ENCODE results near the gene PHKB.
A peak's percentile ranks its signal among the peaks of the same experiment; 100 is the strongest.

The PHKB gene

DNA sequence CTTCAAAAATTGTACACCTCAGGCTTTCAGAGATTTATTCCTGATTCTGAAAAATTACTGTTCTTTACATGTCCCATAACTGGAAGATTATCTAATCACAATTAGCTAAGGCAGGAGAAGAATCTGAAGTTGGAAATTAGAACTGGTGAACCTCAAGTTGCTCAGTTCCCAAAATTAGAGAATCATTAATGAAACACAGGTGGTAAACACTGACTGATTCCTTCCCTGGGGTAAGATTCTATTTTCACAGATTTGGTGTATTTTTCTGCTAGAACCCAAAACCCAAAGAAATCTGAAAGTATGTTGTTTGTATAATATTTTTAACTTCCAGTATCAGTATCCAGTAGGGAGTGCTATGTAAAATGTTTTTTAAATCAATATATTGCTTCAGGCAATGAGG is 25.7 kb downstream of the PHKB start:
- Histone ChIP-seq H3K4me3 (replicated peaks; ENCODE audit: insufficient read depth, low read length) (no peak overlapping the region), H3K27ac (replicated peaks) (no peak overlapping the region), H3K27me3 (ENCODE audit: insufficient read depth, poor library complexity, severe bottlenecking) (no peaks in the 10 kb centered on the region)
- TF ChIP-seq POLR2AphosphoS5 (IDR thresholded peaks at IDR 0.05; ENCODE audit: low read depth) (no peak), SPI1 (IDR thresholded peaks at IDR 0.05; ENCODE audit: borderline replicate concordance, low read depth) (no peak), GABPA (IDR thresholded peaks at IDR 0.05; ENCODE audit: low read depth) (no peak)
- TF ChIP-seq, protein P1, sequence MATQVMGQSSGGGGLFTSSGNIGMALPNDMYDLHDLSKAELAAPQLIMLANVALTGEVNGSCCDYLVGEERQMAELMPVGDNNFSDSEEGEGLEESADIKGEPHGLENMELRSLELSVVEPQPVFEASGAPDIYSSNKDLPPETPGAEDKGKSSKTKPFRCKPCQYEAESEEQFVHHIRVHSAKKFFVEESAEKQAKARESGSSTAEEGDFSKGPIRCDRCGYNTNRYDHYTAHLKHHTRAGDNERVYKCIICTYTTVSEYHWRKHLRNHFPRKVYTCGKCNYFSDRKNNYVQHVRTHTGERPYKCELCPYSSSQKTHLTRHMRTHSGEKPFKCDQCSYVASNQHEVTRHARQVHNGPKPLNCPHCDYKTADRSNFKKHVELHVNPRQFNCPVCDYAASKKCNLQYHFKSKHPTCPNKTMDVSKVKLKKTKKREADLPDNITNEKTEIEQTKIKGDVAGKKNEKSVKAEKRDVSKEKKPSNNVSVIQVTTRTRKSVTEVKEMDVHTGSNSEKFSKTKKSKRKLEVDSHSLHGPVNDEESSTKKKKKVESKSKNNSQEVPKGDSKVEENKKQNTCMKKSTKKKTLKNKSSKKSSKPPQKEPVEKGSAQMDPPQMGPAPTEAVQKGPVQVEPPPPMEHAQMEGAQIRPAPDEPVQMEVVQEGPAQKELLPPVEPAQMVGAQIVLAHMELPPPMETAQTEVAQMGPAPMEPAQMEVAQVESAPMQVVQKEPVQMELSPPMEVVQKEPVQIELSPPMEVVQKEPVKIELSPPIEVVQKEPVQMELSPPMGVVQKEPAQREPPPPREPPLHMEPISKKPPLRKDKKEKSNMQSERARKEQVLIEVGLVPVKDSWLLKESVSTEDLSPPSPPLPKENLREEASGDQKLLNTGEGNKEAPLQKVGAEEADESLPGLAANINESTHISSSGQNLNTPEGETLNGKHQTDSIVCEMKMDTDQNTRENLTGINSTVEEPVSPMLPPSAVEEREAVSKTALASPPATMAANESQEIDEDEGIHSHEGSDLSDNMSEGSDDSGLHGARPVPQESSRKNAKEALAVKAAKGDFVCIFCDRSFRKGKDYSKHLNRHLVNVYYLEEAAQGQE (IDR thresholded peaks at IDR 0.05; ENCODE audit: insufficient replicate concordance, low read depth) = no peak
- TF ChIP-seq, protein P2, sequence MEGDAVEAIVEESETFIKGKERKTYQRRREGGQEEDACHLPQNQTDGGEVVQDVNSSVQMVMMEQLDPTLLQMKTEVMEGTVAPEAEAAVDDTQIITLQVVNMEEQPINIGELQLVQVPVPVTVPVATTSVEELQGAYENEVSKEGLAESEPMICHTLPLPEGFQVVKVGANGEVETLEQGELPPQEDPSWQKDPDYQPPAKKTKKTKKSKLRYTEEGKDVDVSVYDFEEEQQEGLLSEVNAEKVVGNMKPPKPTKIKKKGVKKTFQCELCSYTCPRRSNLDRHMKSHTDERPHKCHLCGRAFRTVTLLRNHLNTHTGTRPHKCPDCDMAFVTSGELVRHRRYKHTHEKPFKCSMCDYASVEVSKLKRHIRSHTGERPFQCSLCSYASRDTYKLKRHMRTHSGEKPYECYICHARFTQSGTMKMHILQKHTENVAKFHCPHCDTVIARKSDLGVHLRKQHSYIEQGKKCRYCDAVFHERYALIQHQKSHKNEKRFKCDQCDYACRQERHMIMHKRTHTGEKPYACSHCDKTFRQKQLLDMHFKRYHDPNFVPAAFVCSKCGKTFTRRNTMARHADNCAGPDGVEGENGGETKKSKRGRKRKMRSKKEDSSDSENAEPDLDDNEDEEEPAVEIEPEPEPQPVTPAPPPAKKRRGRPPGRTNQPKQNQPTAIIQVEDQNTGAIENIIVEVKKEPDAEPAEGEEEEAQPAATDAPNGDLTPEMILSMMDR (IDR thresholded peaks at IDR 0.05; ENCODE audit: insufficient read depth, low read length) = no peak
- DNase-seq (ENCODE audit: low read depth in 1 of 2, low spot score in 1 of 2) = no peak

GRCh38 chr16:47488051-47488450 is 26.9 kb downstream of the PHKB start:
- Histone ChIP-seq H3K27me3 (ENCODE audit: insufficient read depth, poor library complexity, severe bottlenecking) (no peaks in the 10 kb centered on the region), H3K4me3 (replicated peaks; ENCODE audit: insufficient read depth, low read length) (no peak overlapping the region), H3K27ac (replicated peaks) (no peak overlapping the region)
- no peak for DNase-seq (ENCODE audit: low read depth in 1 of 2, low spot score in 1 of 2)
- TF ChIP-seq POLR2AphosphoS5 (IDR thresholded peaks at IDR 0.05; ENCODE audit: low read depth) = no peak
- TF ChIP-seq, protein P2 (IDR thresholded peaks at IDR 0.05; ENCODE audit: insufficient read depth, low read length) = no peak
- TF ChIP-seq, protein P1 (IDR thresholded peaks at IDR 0.05; ENCODE audit: insufficient replicate concordance, low read depth) = no peak
- no peak for TF ChIP-seq SPI1 (IDR thresholded peaks at IDR 0.05; ENCODE audit: borderline replicate concordance, low read depth)
- TF ChIP-seq GABPA (IDR thresholded peaks at IDR 0.05; ENCODE audit: low read depth) = no peak

GRCh38 chr16:47490471-47490870 is 29.3 kb downstream of the PHKB start:
- H3K27ac ChIP-seq (replicated peaks) = peak overlapping the region; percentile 96; the same call in 1 of the 2 replicates

More at GRCh38 chr16:47490471-47490870, 29.3 kb downstream of the PHKB start:
- TF ChIP-seq POLR2AphosphoS5 (IDR thresholded peaks at IDR 0.05; ENCODE audit: low read depth) (no peak), SPI1 (IDR thresholded peaks at IDR 0.05; ENCODE audit: borderline replicate concordance, low read depth) (no peak), GABPA (IDR thresholded peaks at IDR 0.05; ENCODE audit: low read depth) (no peak)
- TF ChIP-seq, protein P1 (IDR thresholded peaks at IDR 0.05; ENCODE audit: insufficient replicate concordance, low read depth) = no peak
- TF ChIP-seq, protein P2 (IDR thresholded peaks at IDR 0.05; ENCODE audit: insufficient read depth, low read length) = no peak
- no peaks in the 10 kb centered on the region for H3K27me3 ChIP-seq (ENCODE audit: insufficient read depth, poor library complexity, severe bottlenecking)
- DNase-seq (ENCODE audit: low read depth in 1 of 2, low spot score in 1 of 2) = no peak
- H3K4me3 ChIP-seq (replicated peaks; ENCODE audit: insufficient read depth, low read length) = no peak overlapping the region
